Measurements from ENCODE around the gene CHN1. TPM values are rescaled to one million over a fixed set of nuclear protein-coding genes. Genes with fewer than 3 reads are reported as not detected.

CHN1 gene
- total RNA-seq, 1 donor from 2014 or later, result 16.8 TPM

DNA sequence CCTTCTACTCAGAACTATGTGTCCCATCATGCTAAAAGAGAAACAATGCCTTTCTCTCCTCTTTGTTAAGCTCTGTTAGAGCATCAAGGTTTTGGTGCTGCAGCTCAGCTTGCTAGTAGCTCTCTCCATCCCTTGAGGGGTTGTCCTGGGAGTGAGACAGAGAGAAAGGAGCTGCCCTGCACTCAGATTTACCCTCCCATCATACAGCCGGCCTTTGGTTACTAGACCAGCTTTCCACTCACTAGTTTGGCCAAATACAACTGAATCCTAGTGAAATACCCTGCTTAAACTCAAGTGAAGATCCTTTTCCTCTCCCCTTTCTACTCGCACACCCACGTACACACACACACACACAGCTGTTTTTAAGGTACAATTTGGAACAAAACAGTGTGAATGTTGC lies 2.3 kb upstream of the CHN1 start:
- no peaks in the 10 kb centered on the region for H3K9me3 ChIP-seq
- TF ChIP-seq, protein P1, sequence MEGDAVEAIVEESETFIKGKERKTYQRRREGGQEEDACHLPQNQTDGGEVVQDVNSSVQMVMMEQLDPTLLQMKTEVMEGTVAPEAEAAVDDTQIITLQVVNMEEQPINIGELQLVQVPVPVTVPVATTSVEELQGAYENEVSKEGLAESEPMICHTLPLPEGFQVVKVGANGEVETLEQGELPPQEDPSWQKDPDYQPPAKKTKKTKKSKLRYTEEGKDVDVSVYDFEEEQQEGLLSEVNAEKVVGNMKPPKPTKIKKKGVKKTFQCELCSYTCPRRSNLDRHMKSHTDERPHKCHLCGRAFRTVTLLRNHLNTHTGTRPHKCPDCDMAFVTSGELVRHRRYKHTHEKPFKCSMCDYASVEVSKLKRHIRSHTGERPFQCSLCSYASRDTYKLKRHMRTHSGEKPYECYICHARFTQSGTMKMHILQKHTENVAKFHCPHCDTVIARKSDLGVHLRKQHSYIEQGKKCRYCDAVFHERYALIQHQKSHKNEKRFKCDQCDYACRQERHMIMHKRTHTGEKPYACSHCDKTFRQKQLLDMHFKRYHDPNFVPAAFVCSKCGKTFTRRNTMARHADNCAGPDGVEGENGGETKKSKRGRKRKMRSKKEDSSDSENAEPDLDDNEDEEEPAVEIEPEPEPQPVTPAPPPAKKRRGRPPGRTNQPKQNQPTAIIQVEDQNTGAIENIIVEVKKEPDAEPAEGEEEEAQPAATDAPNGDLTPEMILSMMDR (IDR thresholded peaks at IDR 0.05), result no peak
- intact Hi-C loops (cut with DNase I), result no loop called here
- H3K4me1 ChIP-seq, result no peaks in the 10 kb centered on the region
- DNase-seq, result no peak
- H3K27ac ChIP-seq, result no peak overlapping the region
- no peak overlapping the region for H3K4me3 ChIP-seq
- H3K36me3 ChIP-seq, result no peaks in the 10 kb centered on the region
- peaks cover 17% of the 10 kb centered on the region for H3K27me3 ChIP-seq (ENCODE audit: low read depth)
- no peak for ATAC-seq

DNA sequence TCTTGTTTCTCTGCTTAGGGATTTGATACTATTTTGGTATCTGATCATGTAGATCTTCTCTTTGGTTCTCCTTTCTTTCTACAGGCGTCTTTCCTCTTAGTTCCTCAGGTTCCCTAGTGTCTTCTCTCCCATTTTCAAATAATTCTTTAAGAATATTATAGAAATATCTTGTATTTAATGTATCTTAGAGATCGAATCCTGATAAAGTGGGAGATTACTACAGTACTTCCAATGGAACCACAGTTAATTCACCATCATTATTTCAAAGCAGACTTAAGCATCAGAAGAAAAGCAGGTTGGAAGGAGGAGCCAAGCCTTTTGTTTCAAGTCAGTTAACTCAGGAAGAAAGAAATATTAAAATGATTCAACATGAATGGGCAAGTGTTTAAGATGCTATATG lies 1.1 kb upstream of the CHN1 start:
- no peaks in the 10 kb centered on the region for H3K36me3 ChIP-seq
- no peak for DNase-seq
- TF ChIP-seq, protein P1 (IDR thresholded peaks at IDR 0.05), result no peak
- no peaks in the 10 kb centered on the region for H3K9me3 ChIP-seq
- no peak for ATAC-seq
- no peaks in the 10 kb centered on the region for H3K4me1 ChIP-seq
- H3K27me3 ChIP-seq (ENCODE audit: low read depth), result peaks cover 25% of the 10 kb centered on the region
- no peak overlapping the region for H3K4me3 ChIP-seq
- H3K27ac ChIP-seq, result no peak overlapping the region
- intact Hi-C loops (cut with DNase I), result no loop called here

DNA sequence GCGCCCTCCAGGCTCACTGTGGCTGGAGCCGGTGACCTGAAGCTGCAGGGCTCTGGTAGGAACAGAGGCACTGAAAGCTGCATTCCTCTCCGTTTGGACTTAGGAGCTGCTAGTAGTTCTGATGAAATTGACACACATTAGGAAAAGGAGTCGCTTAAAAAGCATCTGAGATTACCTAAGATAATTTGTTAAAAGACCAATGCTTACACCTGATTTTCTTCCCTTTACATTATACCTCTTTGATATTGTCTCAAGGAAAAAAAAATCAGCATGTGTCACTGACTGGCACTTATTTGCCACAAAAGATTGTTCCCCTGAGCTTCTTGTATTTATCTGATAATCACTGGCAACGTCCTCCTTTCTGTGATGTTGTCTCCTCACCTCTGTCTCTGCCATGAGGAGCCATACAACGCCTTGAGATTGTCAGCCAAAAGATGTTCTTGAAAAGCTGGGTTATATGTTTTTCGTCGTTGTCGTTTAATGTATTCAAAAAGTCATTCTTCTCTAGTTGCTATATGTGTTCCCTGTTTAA lies 618 bp upstream of the CHN1 start:
- H3K27me3 ChIP-seq (ENCODE audit: low read depth), result peaks cover 27% of the 10 kb centered on the region

DNA sequence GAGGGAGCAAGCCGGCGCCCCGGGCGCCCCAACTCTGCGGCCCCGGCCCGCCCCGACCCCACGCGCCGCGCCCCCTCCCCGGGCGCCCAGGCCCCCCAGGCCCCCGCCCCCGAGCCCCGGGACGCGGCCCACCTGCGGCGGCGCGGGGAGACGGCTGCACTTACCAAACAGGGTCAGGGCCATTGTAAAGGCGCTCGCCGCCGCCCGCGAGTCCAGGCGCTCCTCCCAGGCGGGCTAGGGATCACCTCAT lies 526 bp downstream of the CHN1 start:
- DNase-seq (no peak), ATAC-seq (peak; percentile 62 to 64)
- H3K4me3 ChIP-seq, result peak overlapping the region; percentile 77
- H3K36me3 ChIP-seq, result no peaks in the 10 kb centered on the region
- H3K4me1 ChIP-seq, result no peaks in the 10 kb centered on the region
- peaks cover 30% of the 10 kb centered on the region for H3K27me3 ChIP-seq (ENCODE audit: low read depth)
- intact Hi-C loops (cut with DNase I), result no loop called here
- H3K9me3 ChIP-seq, result no peaks in the 10 kb centered on the region
- TF ChIP-seq, protein P1 (IDR thresholded peaks at IDR 0.05), result no peak
- H3K27ac ChIP-seq, result peak overlapping the region; percentile 82

More for the DNA sequence above, 618 bp upstream of the CHN1 start:
- TF ChIP-seq, protein P1 (IDR thresholded peaks at IDR 0.05), result no peak
- intact Hi-C loops (cut with DNase I), result no loop called here
- no peaks in the 10 kb centered on the region for H3K4me1 ChIP-seq
- no peak for DNase-seq
- H3K27ac ChIP-seq, result peak overlapping the region; percentile 82
- no peak for ATAC-seq
- no peaks in the 10 kb centered on the region for H3K9me3 ChIP-seq
- peak overlapping the region; percentile 77 for H3K4me3 ChIP-seq
- H3K36me3 ChIP-seq, result no peaks in the 10 kb centered on the region

DNA sequence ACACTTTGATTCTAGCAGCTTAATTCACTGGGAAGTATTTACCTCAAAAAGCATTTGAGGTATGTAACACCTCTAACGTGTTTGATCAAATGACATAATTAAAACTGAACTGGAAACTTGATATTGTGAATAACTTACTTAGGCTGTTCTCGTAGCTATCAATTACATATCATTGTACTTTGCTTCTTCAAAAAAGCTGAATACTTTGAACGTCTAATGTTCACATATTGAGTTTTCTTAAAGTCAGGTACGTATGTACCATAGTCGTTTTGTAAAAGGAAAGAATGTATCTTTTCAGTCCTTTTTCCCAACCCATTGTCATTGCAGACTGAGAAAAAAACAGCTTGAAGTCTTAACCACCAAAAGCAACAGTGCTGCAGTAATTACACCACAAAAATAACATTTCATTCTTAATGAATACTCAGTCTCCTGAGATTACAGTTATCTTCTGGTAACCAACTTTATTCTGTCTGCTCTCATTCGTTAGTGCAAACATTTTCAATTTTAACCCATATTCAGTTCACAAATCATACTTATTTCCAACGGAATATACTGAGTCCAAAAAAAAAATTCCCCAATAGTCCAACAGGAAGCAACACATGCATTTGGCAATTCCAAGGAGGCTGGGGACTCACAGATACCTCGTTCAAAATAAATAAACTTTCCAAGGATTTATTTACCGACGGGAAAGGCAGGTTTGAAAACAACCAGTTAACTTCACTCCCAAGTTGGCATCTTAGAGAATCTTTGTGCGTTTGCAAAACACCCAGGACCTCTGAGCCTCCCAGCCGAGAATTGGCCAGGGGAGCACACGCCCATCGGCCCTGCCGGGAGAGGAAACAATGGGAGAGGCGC lies 1.1 kb downstream of the CHN1 start:
- DNase-seq (no peak), ATAC-seq (no peak)
- TF ChIP-seq, protein P1 (IDR thresholded peaks at IDR 0.05), result no peak
- intact Hi-C loops (cut with DNase I), result no loop called here
- peak overlapping the region; percentile 4 for H3K27ac ChIP-seq
- H3K27me3 ChIP-seq (ENCODE audit: low read depth), result peaks cover 30% of the 10 kb centered on the region
- no peaks in the 10 kb centered on the region for H3K9me3 ChIP-seq
- H3K4me1 ChIP-seq, result no peaks in the 10 kb centered on the region
- H3K4me3 ChIP-seq, result peak overlapping the region; percentile 77
- no peaks in the 10 kb centered on the region for H3K36me3 ChIP-seq
